H1 (cell line): ENCODE measurements around the gene SLITRK4. TPM values are rescaled to one million over a fixed set of nuclear protein-coding genes. Genes with fewer than 3 reads are reported as not detected.

Experiments used
- CTCF ChIA-PET: fragments of 300-600 bp; sonication (Branson Sonifier 250); formaldehyde crosslinking; loops from one replicate; lab custom pipeline; 2021; ENCODE audit not compliant: partially characterized antibody; lab: Charles Lee
- POLR2A ChIA-PET: fragments of 300-600 bp; sonication (Branson Sonifier 250); formaldehyde crosslinking; loops from one replicate; lab custom pipeline; 2021; ENCODE audit warnings: inconsistent platforms; ENCODE audit not compliant: partially characterized antibody; lab: Charles Lee
- DNase-seq, 2 experiments: peaks; one replicate each; pipeline versions ENCODE4 v3.0.0 to v3.0.0-alpha.2; 2010 to 2022; ENCODE audit warnings: low spot score in 2 of 2, low read depth in 1 of 2, mixed read lengths in 1 of 2
- FAIRE-seq: peaks from 2 replicates; lab custom pipeline; 2011; peaks lifted over from hg19 to GRCh38; lab: Jason Lieb, UNC
- H2AFZ ChIP-seq: 2 replicates; pipeline ENCODE4 v1.8.1; 2012; ENCODE audit warnings: low read length, inconsistent platforms
- H2AK5ac ChIP-seq: 2 replicates; pipeline ENCODE4 v1.6.1; 2013; ENCODE audit warnings: low read depth, low read length
- H2BK120ac ChIP-seq: replicated peaks from 2 replicates; pipeline ENCODE3; 2013; ENCODE audit warnings: low read depth, low read length, inconsistent platforms
- H2BK12ac ChIP-seq: 2 replicates; pipeline ENCODE4 v1.6.1; 2013; ENCODE audit warnings: low read depth, low read length
- H2BK15ac ChIP-seq: 2 replicates; pipeline ENCODE4 v1.6.1; 2013; ENCODE audit warnings: low read length
- H2BK20ac ChIP-seq: 2 replicates; pipeline ENCODE4 v1.6.1; 2013; ENCODE audit warnings: low read length
- H2BK5ac ChIP-seq: 2 replicates; pipeline ENCODE4 v1.6.1; 2013; ENCODE audit warnings: low read depth, low read length
- H3K14ac ChIP-seq: 2 replicates; pipeline ENCODE4 v1.6.1; 2013; ENCODE audit warnings: inconsistent platforms; ENCODE audit not compliant: insufficient read length
- H3K18ac ChIP-seq: 2 replicates; pipeline ENCODE4 v1.6.1; 2013; ENCODE audit warnings: low read length; ENCODE audit errors: extremely low read depth
- H3K23ac ChIP-seq: 2 replicates; pipeline ENCODE4 v1.6.1; 2013; ENCODE audit warnings: inconsistent platforms; ENCODE audit not compliant: insufficient read length
- H3K23me2 ChIP-seq: 2 replicates; pipeline ENCODE4 v1.6.1; 2013; ENCODE audit warnings: low read depth, low read length
- H3K27ac ChIP-seq: 2 replicates; pipeline ENCODE4 v1.6.1; 2011; ENCODE audit warnings: low read depth, low read length, inconsistent platforms
- H3K27me3 ChIP-seq, 4 experiments: replicated peaks in 1 of 4; 1 replicate in 1 of 4; 2 replicates in 3 of 4; pipeline versions ENCODE4 v1.6.1 to v1.8.1; 2011 to 2013; ENCODE audit warnings: low read length in 3 of 4, mild to moderate bottlenecking in 3 of 4, inconsistent platforms in 2 of 4, mixed read lengths in 2 of 4, moderate library complexity in 1 of 4; ENCODE audit not compliant: control insufficient read depth in 3 of 4, insufficient read depth in 3 of 4; ENCODE audit errors: extremely low read depth in 1 of 4
- H3K36me3 ChIP-seq, 4 experiments: 2 replicates each; pipeline versions ENCODE4 v1.6.1 to v1.8.1; 2011 to 2013; ENCODE audit warnings: mild to moderate bottlenecking in 4 of 4, low read length in 3 of 4, moderate library complexity in 2 of 4, control low read depth in 1 of 4, inconsistent platforms in 1 of 4; ENCODE audit not compliant: insufficient read depth in 4 of 4, control insufficient read depth in 2 of 4
- H3K4ac ChIP-seq: replicated peaks from 2 replicates; pipeline ENCODE3; 2013; ENCODE audit warnings: low read length, low read depth, mixed read lengths, inconsistent platforms; ENCODE audit not compliant: insufficient read length
- H3K4me1 ChIP-seq, 4 experiments: replicated peaks in 1 of 4; 1 replicate in 1 of 4; 2 replicates in 3 of 4; pipeline versions ENCODE4 v1.6.1 to v1.8.1; 2011 to 2013; ENCODE audit warnings: low read length in 3 of 4, inconsistent platforms in 2 of 4, mixed read lengths in 1 of 4; ENCODE audit not compliant: insufficient read depth in 4 of 4, control insufficient read depth in 3 of 4
- H3K4me2 ChIP-seq, 2 experiments: 2 replicates each; pipeline versions ENCODE4 v1.6.1 to v1.8.1; 2011 to 2013; ENCODE audit warnings: low read depth in 2 of 2, low read length in 2 of 2, control low read depth in 1 of 2, inconsistent platforms in 1 of 2, mild to moderate bottlenecking in 1 of 2; ENCODE audit not compliant: insufficient read depth in 1 of 2
- H3K4me3 ChIP-seq, 4 experiments: fragments of 200-600, 300-600 bp in 1 of 4; sonication (generic), shearing (Covaris generic), sonication (Bioruptor Twin) in 1 of 4; 2 replicates each; pipeline versions ENCODE4 v1.5.1 to v1.8.1; 2011 to 2016; ENCODE audit warnings: low read length in 4 of 4, low read depth in 3 of 4, control low read depth in 2 of 4, inconsistent platforms in 2 of 4, mild to moderate bottlenecking in 2 of 4, mixed read lengths in 1 of 4, moderate library complexity in 1 of 4; ENCODE audit not compliant: insufficient read depth in 2 of 4; ENCODE audit errors: extremely low read depth in 1 of 4
- H3K56ac ChIP-seq: replicated peaks from 2 replicates; pipeline ENCODE3; 2013; ENCODE audit warnings: low read depth, mild to moderate bottlenecking, mixed read lengths, low read length, inconsistent platforms; ENCODE audit not compliant: insufficient read length
- H3K79me1 ChIP-seq: 2 replicates; pipeline ENCODE4 v1.6.1; 2013; ENCODE audit warnings: low read depth, low read length, control low read depth
- H3K79me2 ChIP-seq, 2 experiments: 2 replicates each; pipeline versions ENCODE4 v1.6.1 to v1.8.1; 2012 to 2013; ENCODE audit warnings: low read length in 2 of 2, mild to moderate bottlenecking in 2 of 2, inconsistent platforms in 1 of 2; ENCODE audit not compliant: insufficient read depth in 2 of 2, control insufficient read depth in 1 of 2
- H3K9ac ChIP-seq, 4 experiments: replicated peaks in 1 of 4; 1 replicate in 1 of 4; 2 replicates in 3 of 4; pipeline versions ENCODE4 v1.6.1 to v1.8.1; 2011 to 2013; ENCODE audit warnings: low read depth in 3 of 4, low read length in 3 of 4, control low read depth in 2 of 4, mild to moderate bottlenecking in 2 of 4, moderate library complexity in 2 of 4, inconsistent platforms in 1 of 4; ENCODE audit errors: extremely low read depth in 1 of 4
- H3K9me3 ChIP-seq, 2 experiments: 2 replicates each; pipeline versions ENCODE4 v1.6.1 to v1.8.1; 2012 to 2013; ENCODE audit warnings: mild to moderate bottlenecking in 2 of 2, moderate library complexity in 2 of 2, control low read depth in 1 of 2, inconsistent platforms in 1 of 2, low read depth in 1 of 2, low read length in 1 of 2, mixed read lengths in 1 of 2; ENCODE audit not compliant: insufficient read depth in 2 of 2
- H4K20me1 ChIP-seq, 2 experiments: replicated peaks in 1 of 2; 2 replicates each; pipeline versions ENCODE3 to v1.8.1; 2011 to 2013; ENCODE audit warnings: inconsistent platforms in 2 of 2, low read length in 2 of 2, mild to moderate bottlenecking in 1 of 2; ENCODE audit not compliant: insufficient read depth in 2 of 2, control insufficient read depth in 1 of 2
- H4K5ac ChIP-seq: 2 replicates; pipeline ENCODE4 v1.6.1; 2013; ENCODE audit warnings: low read length, low read depth, mixed read lengths, inconsistent platforms; ENCODE audit not compliant: insufficient read length
- H4K8ac ChIP-seq: 2 replicates; pipeline ENCODE4 v1.8.0; 2013; ENCODE audit warnings: mild to moderate bottlenecking, moderate library complexity, low read length, inconsistent platforms; ENCODE audit not compliant: insufficient read depth; ENCODE audit errors: extremely low read depth
- H4K91ac ChIP-seq: replicated peaks from 2 replicates; pipeline ENCODE3; 2013; ENCODE audit warnings: low read length, mixed read lengths, inconsistent platforms; ENCODE audit not compliant: insufficient read length
- WGBS, 2 experiments: shearing (Covaris generic) in 1 of 2; methylation state at CpG; one replicate each; pipeline versions ENCODE4 v1.1.6 to v1.1.7; 2013 to 2015; ENCODE audit warnings: low lambda C conversion rate in 2 of 2, mixed read lengths in 2 of 2, inconsistent platforms in 1 of 2, low coverage in 1 of 2, missing lambda C conversion rate in 1 of 2; ENCODE audit not compliant: insufficient replicate concordance in 2 of 2, insufficient coverage in 1 of 2, insufficient read length in 1 of 2; ENCODE audit errors: extremely low coverage in 1 of 2, missing lambda C conversion rate in 1 of 2; 5-methylcytosine and 5-hydroxymethylcytosine counted together
- polyA plus RNA-seq, 7 experiments: library from polyadenylated mRNA; depleted of rRNA in 3 of 7; stranded (reverse) in 5 of 7; unstranded in 2 of 7; fragments of >200 nt in 5 of 7; fragments of 200-250 nt in 2 of 7; gene quantifications; 1 replicate in 5 of 7; 2 replicates in 1 of 7; 4 replicates in 1 of 7; pipeline versions ENCODE4 v1.2.1 to v1.2.3, GENCODE V29; 2011 to 2013; ENCODE audit warnings: missing spikeins in 2 of 7, mixed read lengths in 2 of 7
- total RNA-seq: library from RNA; stranded (reverse); fragmentation: NEBNext Ultra II Directional; extraction: Animal tissue kit (Norgen Biotek cat#: 25700); gene quantifications from 2 replicates; pipeline ENCODE4 v1.2.1, GENCODE V29; 2021

The SLITRK4 gene
- total and polyA plus RNA-seq, 2 of the 8 experiments (the other 6 are each of a cell fraction or from before 2014, with no cell fraction given) = 3.1 to 8.2 TPM

DNA sequence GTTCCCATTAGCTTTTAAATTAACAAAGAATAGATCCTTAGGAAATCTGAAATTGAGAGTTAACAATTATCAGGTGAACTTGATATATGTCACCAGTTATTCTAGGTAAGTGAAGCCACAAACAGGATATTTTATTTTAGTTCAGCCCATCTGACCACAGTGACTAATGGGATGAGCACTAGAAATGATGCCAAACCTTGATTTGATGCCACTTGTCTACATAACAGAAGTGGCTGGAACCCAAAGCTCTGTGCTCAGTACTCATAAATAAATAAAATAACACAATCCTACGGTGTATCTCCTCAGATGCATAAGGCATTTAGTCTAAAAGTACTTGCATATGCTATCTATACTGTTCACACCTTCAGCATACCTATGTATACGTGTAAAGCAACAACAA lies 12.2 kb downstream of the SLITRK4 start:
- Histone ChIP-seq H3K14ac (no peak overlapping the region), H2BK12ac (no peak overlapping the region), H4K5ac (no peak overlapping the region), H2BK20ac (no peak overlapping the region), H3K23ac (no peak overlapping the region), H4K20me1 (no peaks in the 10 kb centered on the region), H3K4me3 (no peak overlapping the region), H3K4me1 (no peaks in the 10 kb centered on the region), H3K4ac (no peak overlapping the region), H3K36me3 (peaks cover 0 to 6% (median 1%) of the 10 kb centered on the region in 4 experiments; a peak in 3 of 8 replicates), H3K27me3 (no peaks in the 10 kb centered on the region), H3K18ac (no peak overlapping the region), H2AFZ (no peak overlapping the region), H3K4me2 (no peak overlapping the region), H2AK5ac (no peak overlapping the region), H3K79me1 (no peaks in the 10 kb centered on the region), H3K56ac (no peak overlapping the region), H4K8ac (no peak overlapping the region), H3K9ac (no peak overlapping the region), H3K23me2 (no peaks in the 10 kb centered on the region), H2BK5ac (no peak overlapping the region), H3K27ac (no peak overlapping the region), H3K9me3 (0 out of 4 replicates have a peak, but pooled peaks cover 0 to under 1% of the 10 kb centered on the region in 2 experiments), H2BK120ac (no peak overlapping the region), H4K91ac (no peak overlapping the region), H3K79me2 (no peaks in the 10 kb centered on the region), H2BK15ac (no peak overlapping the region)
- DNase-seq (no peak), FAIRE-seq (no peak)
- ChIA-PET POLR2A (no interaction called here), CTCF (no interaction called here)
- 96% methylated on average over 2 of the region's 2 CpGs; no CpG with 5 or more reads in 1 of the 2 experiments for WGBS, 2 experiments
